ENCODE data around the gene SLC7A11.

The SLC7A11 gene

DNA sequence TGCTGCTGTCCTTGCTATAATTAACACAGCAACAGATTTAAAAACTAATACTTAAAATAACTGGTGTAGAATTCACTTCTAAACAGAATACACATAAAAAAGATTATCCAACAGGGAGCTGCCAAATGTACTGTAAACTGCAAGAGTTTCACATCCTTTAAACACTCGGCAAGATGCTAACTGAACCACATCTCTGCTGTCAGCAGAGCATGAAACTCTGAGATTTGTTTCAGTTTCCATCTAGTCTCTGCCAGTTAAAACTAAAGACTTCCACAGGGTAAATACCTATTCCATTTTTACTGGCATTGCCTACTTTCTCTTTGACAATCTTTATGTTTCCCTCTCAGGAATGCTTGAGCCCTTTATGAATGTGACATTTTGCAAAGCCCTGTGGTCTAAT lies 127.7 kb downstream of the SLC7A11 start:
- H3K27ac ChIP-seq (replicated peaks): no peak overlapping the region
- DNase-seq (ENCODE audit: low read depth in 1 of 2, low spot score in 1 of 2): no peak

More for the DNA sequence above, 127.7 kb downstream of the SLC7A11 start:
- Histone ChIP-seq H3K27me3 (ENCODE audit: insufficient read depth, poor library complexity, severe bottlenecking) (no peaks in the 10 kb centered on the region), H3K4me3 (replicated peaks; ENCODE audit: insufficient read depth, low read length) (no peak overlapping the region)
- TF ChIP-seq GABPA (IDR thresholded peaks at IDR 0.05; ENCODE audit: low read depth): no peak

Measured in HL-60 (cell line).